GM12878 (cell line): ENCODE results near the gene RASIP1. TPM values are rescaled to one million over a fixed set of nuclear protein-coding genes. Genes with fewer than 3 reads are reported as not detected.

Experiments used
- BCL3 ChIP-seq: IDR thresholded peaks from 2 replicates; pipeline ENCODE4 v1.6.1; 2011; ENCODE audit warnings: borderline replicate concordance, low read depth, mild to moderate bottlenecking, moderate library complexity, low read length; ENCODE audit not compliant: insufficient read depth, poor library complexity, severe bottlenecking
- CHD1 ChIP-seq: IDR thresholded peaks from 2 replicates; pipeline ENCODE4 v1.6.1; 2012; ENCODE audit warnings: low read depth, low read length, improper control_type of control experiment
- DPF2 ChIP-seq: fragments of 450-650 bp; IDR thresholded peaks from 2 replicates; pipeline ENCODE4 v1.6.1; 2017; ENCODE audit warnings: mild to moderate bottlenecking
- ETV6 ChIP-seq, 2 experiments: fragments of 450-650 bp in 1 of 2; IDR thresholded peaks in 1 of 2; conservative IDR thresholded peaks in 1 of 2; 2 replicates each; pipeline ENCODE4 v1.6.1; 2014; ENCODE audit warnings: antibody characterized with exemption in 1 of 2, borderline replicate concordance in 1 of 2, low read depth in 1 of 2, mild to moderate bottlenecking in 1 of 2, moderate library complexity in 1 of 2
- GABPA ChIP-seq: IDR thresholded peaks from 2 replicates; pipeline ENCODE4 v1.6.1; 2014; ENCODE audit warnings: antibody characterized with exemption, low read depth, mild to moderate bottlenecking, inconsistent platforms
- HCFC1 ChIP-seq: fragments of 150-350 bp; IDR thresholded peaks from 2 replicates; pipeline ENCODE4 v1.6.1; 2014; ENCODE audit warnings: low read length
- IKZF1 ChIP-seq: fragments of 450-650 bp; conservative IDR thresholded peaks from 2 replicates; pipeline ENCODE4 v1.6.1; 2017; ENCODE audit warnings: antibody characterized with exemption, mild to moderate bottlenecking
- MEF2A ChIP-seq: IDR thresholded peaks from 2 replicates; pipeline ENCODE4 v1.6.1; 2011; ENCODE audit warnings: low read depth, mild to moderate bottlenecking, low read length, moderate library complexity; ENCODE audit not compliant: insufficient read depth
- MYC ChIP-seq: IDR thresholded peaks from 2 replicates; pipeline ENCODE4 v1.6.1; 2011; ENCODE audit warnings: mild to moderate bottlenecking, low read length, moderate library complexity, inconsistent platforms; ENCODE audit not compliant: insufficient read depth, insufficient replicate concordance, insufficient read length, severe bottlenecking
- NFYB ChIP-seq: IDR thresholded peaks from 2 replicates; pipeline ENCODE4 v1.6.1; 2011; ENCODE audit warnings: low read depth, mild to moderate bottlenecking, low read length, improper control_type of control experiment, moderate library complexity; ENCODE audit not compliant: insufficient read depth
- RCOR1 ChIP-seq: conservative IDR thresholded peaks from 2 replicates; pipeline ENCODE4 v1.6.1; 2012; ENCODE audit warnings: low read depth, low read length, improper control_type of control experiment
- RELB ChIP-seq: fragments of 450-650 bp; IDR thresholded peaks from 2 replicates; pipeline ENCODE4 v1.6.1; 2017; ENCODE audit warnings: low read depth, mild to moderate bottlenecking, moderate library complexity
- RUNX3 ChIP-seq: IDR thresholded peaks from 2 replicates; pipeline ENCODE4 v1.6.1; 2012; ENCODE audit warnings: low read length, inconsistent platforms
- SRF ChIP-seq, 2 experiments: IDR thresholded peaks; 2 replicates each; pipeline ENCODE4 v1.6.1; 2011; ENCODE audit warnings: low read depth in 2 of 2, low read length in 2 of 2, mild to moderate bottlenecking in 1 of 2, moderate library complexity in 1 of 2
- TCF3 ChIP-seq: IDR thresholded peaks from 2 replicates; pipeline ENCODE4 v1.6.1; 2012; ENCODE audit warnings: low read depth, mild to moderate bottlenecking, low read length, borderline replicate concordance; ENCODE audit not compliant: insufficient read depth
- WRNIP1 ChIP-seq: IDR thresholded peaks from 2 replicates; pipeline ENCODE4 v1.6.1; 2011; ENCODE audit warnings: low read depth, low read length, improper control_type of control experiment, borderline replicate concordance
- ZNF274 ChIP-seq: IDR thresholded peaks from one replicate; pipeline ENCODE4 v1.8.0; 2011; ENCODE audit not compliant: insufficient read length, insufficient read depth
- ZSCAN29 ChIP-seq: fragments of 450-650 bp; IDR thresholded peaks from 2 replicates; pipeline ENCODE4 v1.6.1; 2017; ENCODE audit warnings: mild to moderate bottlenecking, moderate library complexity
- ZZZ3 ChIP-seq: IDR thresholded peaks from 2 replicates; pipeline ENCODE4 v1.6.1; 2011; ENCODE audit warnings: low read depth; ENCODE audit not compliant: control insufficient read depth, insufficient read length
- polyA plus RNA-seq, 11 experiments: library from polyadenylated mRNA; depleted of rRNA in 4 of 11; unstranded in 6 of 11; stranded (reverse) in 5 of 11; fragments of >200 nt; fragmentation: Nextera tagmentation in 4 of 11; fragmentation: Illumina TruSeq in 1 of 11; extraction: Ambion mirVana in 4 of 11; extraction: Trizol in 1 of 11; gene quantifications; 1 replicate in 1 of 11; 2 replicates in 10 of 11; pipeline versions ENCODE4 v1.2.1 to v1.2.3, GENCODE V29; 2011 to 2016; ENCODE audit warnings: inconsistent platforms in 2 of 11, missing spikeins in 2 of 11, low read depth in 1 of 11
- total RNA-seq, 4 experiments: library from RNA; depleted of rRNA in 3 of 4; stranded (reverse); fragments of >200 nt in 3 of 4; fragmentation: Illumina TruSeq in 1 of 4; extraction: Trizol in 1 of 4; gene quantifications; 2 replicates each; pipeline versions ENCODE4 v1.2.1 to v1.2.3, GENCODE V29; 2013 to 2021
- TF ChIP-seq, protein P1 (sequence below): fragments of 450-650 bp; formaldehyde crosslinking; IDR thresholded peaks from 2 replicates; pipeline ENCODE4 v1.4.0; 2022; ENCODE audit warnings: mild to moderate bottlenecking, moderate library complexity

The RASIP1 gene
- total and polyA plus RNA-seq, 10 of the 15 experiments (the other 5 are each of a cell fraction or from before 2014, with no cell fraction given) = 0.08 TPM; not detected in 9

GRCh38 chr19:48738557-48739403, 1.6 kb downstream of the RASIP1 start (continued):
- TF ChIP-seq, protein P1, sequence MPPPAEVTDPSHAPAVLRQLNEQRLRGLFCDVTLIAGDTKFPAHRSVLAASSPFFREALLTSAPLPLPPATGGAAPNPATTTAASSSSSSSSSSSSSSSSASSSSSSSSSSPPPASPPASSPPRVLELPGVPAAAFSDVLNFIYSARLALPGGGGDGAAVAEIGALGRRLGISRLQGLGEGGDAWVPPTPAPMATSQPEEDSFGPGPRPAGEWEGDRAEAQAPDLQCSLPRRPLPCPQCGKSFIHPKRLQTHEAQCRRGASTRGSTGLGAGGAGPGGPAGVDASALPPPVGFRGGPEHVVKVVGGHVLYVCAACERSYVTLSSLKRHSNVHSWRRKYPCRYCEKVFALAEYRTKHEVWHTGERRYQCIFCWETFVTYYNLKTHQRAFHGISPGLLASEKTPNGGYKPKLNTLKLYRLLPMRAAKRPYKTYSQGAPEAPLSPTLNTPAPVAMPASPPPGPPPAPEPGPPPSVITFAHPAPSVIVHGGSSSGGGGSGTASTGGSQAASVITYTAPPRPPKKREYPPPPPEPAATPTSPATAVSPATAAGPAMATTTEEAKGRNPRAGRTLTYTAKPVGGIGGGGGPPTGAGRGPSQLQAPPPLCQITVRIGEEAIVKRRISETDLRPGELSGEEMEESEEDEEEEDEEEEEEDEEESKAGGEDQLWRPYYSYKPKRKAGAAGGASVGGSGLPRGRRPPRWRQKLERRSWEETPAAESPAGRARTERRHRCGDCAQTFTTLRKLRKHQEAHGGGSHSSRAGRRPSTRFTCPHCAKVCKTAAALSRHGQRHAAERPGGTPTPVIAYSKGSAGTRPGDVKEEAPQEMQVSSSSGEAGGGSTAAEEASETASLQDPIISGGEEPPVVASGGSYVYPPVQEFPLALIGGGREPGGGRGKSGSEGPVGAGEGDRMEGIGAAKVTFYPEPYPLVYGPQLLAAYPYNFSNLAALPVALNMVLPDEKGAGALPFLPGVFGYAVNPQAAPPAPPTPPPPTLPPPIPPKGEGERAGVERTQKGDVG (CRISPR knock-in tag) = no peak
- TF ChIP-seq WRNIP1 = no peak
- no peak for TF ChIP-seq ZSCAN29
- 0 out of 4 replicates have a peak, but pooled peaks of 1 of the 2 experiments have one; percentile 6 for TF ChIP-seq SRF (IDR thresholded peaks at IDR 0.05; ENCODE audit: low read depth in 2 of 2, low read length in 2 of 2)
- TF ChIP-seq CHD1 = no peak
- TF ChIP-seq NFYB = no peak
- no peak for TF ChIP-seq TCF3
- TF ChIP-seq ZNF274 = no peak
- TF ChIP-seq RELB = no peak
- no peak for TF ChIP-seq RUNX3
- no peak for TF ChIP-seq MYC
- no peak for TF ChIP-seq ETV6 (conservative IDR thresholded peaks at IDR 0.05 in 1 of 2, IDR thresholded peaks at IDR 0.05 in 1 of 2; ENCODE audit: borderline replicate concordance in 1 of 2, low read depth in 1 of 2)
- TF ChIP-seq MEF2A = no peak
- TF ChIP-seq GABPA = no peak
- TF ChIP-seq ZZZ3 = no peak
- TF ChIP-seq HCFC1 = no peak
- no peak for TF ChIP-seq RCOR1
- TF ChIP-seq IKZF1 = peak; percentile 54
- TF ChIP-seq DPF2 = 0 out of 2 replicates have a peak, but pooled peaks have one; percentile 47
- TF ChIP-seq BCL3 = no peak
